ENCODE measurements around the gene DPP3. TPM values are rescaled to one million over a fixed set of nuclear protein-coding genes. Genes with fewer than 3 reads are reported as not detected.
"Not testable (repeated sequence)": the region's sequence is repeated elsewhere in the genome, so short reads cannot be mapped to it uniquely, and the experiment has no call there.

DPP3 gene
- total and polyA plus RNA-seq, 2 of the 4 experiments (the other 2 are of a cell fraction): 51.8 to 66.3 TPM

- WGBS, 2 experiments (ENCODE audit: extremely low coverage in 2 of 2, insufficient read length in 1 of 2): no CpG with 5 or more reads among the region's 3 CpGs
- no peak overlapping the region for H3K14ac ChIP-seq (replicated peaks; ENCODE audit: low read depth, low read length)
- no peak overlapping the region for H3K56ac ChIP-seq (ENCODE audit: extremely low read depth, insufficient read depth, low read length)
- no peak overlapping the region for H3K9ac ChIP-seq (ENCODE audit: low read depth, low read length)
- H3K9me3 ChIP-seq (ENCODE audit: control insufficient read depth, insufficient read depth, low read length): peaks cover 4% of the 10 kb centered on the region; the same call in 1 of the 2 replicates
- no peak overlapping the region for H2BK15ac ChIP-seq (ENCODE audit: low read depth, low read length)
- dilution Hi-C loops (cut with HindIII; ENCODE audit: low sequenced_read_pairs, unreplicated experiment) (no loop called here), in situ Hi-C loops (cut with MboI; ENCODE audit: low sequenced_read_pairs) (no loop called here), intact Hi-C loops (cut with micrococcal nuclease) (no loop called here)
- H3K27ac ChIP-seq (ENCODE audit: insufficient read depth, low read length): no peak overlapping the region
- H3K18ac ChIP-seq (ENCODE audit: low read depth, low read length): no peak overlapping the region
- H4K91ac ChIP-seq (ENCODE audit: insufficient read depth, low read depth, low read length): no peak overlapping the region
- no peak overlapping the region for H2AK5ac ChIP-seq (ENCODE audit: low read depth, low read length)
- peaks cover 2% of the 10 kb centered on the region; the same call in 1 of the 2 replicates for H3K27me3 ChIP-seq (ENCODE audit: control insufficient read depth, insufficient read depth, low read length)
- no peak overlapping the region for H2BK20ac ChIP-seq (ENCODE audit: low read depth, low read length)
- no peak for TF ChIP-seq NFE2L2 (IDR thresholded peaks at IDR 0.05; ENCODE audit: low read depth, low read length)
- no peak for TF ChIP-seq CEBPB (IDR thresholded peaks at IDR 0.05; ENCODE audit: low read depth, low read length)
- no peak for TF ChIP-seq RFX5 (IDR thresholded peaks at IDR 0.05; ENCODE audit: low read depth, low read length)
- TF ChIP-seq SMC3 (IDR thresholded peaks at IDR 0.05; ENCODE audit: low read depth, low read length): no peak
- no peak for TF ChIP-seq ELK1 (IDR thresholded peaks at IDR 0.05; ENCODE audit: borderline replicate concordance, low read depth, low read length)
- DNase-seq: no peak
- peaks cover 8% of the 10 kb centered on the region; the same call in 1 of the 2 replicates for H3K4me1 ChIP-seq (ENCODE audit: control insufficient read depth, insufficient read depth, low read length)
- no peak overlapping the region for H3K4me3 ChIP-seq (ENCODE audit: insufficient read depth, low read depth, low read length)
- H2AK9ac ChIP-seq (replicated peaks; ENCODE audit: low read depth, low read length, poor library complexity): no peak overlapping the region
- no TSS peak for BruUV-seq (replicated peaks)
- no peaks in the 10 kb centered on the region for H4K20me1 ChIP-seq (ENCODE audit: insufficient read depth, low read length)
- peaks cover 5% of the 10 kb centered on the region for H3K9me1 ChIP-seq (ENCODE audit: insufficient read depth, low read length)
- no peak overlapping the region for H2BK120ac ChIP-seq (ENCODE audit: low read depth, low read length)
- no peak overlapping the region for H4K5ac ChIP-seq (ENCODE audit: low read depth, low read length)
- H3K4ac ChIP-seq (ENCODE audit: low read depth, low read length): no peak overlapping the region
- H3K36me3 ChIP-seq (ENCODE audit: control insufficient read depth, insufficient read depth, low read length): no peaks in the 10 kb centered on the region
- H2AFZ ChIP-seq (replicated peaks; ENCODE audit: low read length, poor library complexity): no peak overlapping the region
- no peak overlapping the region for H3K4me2 ChIP-seq (ENCODE audit: low read depth, low read length)
- POLR2A ChIA-PET (ENCODE audit: unreplicated experiment): no interaction called here
- H3K79me1 ChIP-seq (ENCODE audit: low read depth in 1 of 2, low read length in 2 of 2): peaks cover 6 to 10% of the 10 kb centered on the region in 2 experiments
- no peak overlapping the region for H2BK5ac ChIP-seq (ENCODE audit: low read depth, low read length, poor library complexity, severe bottlenecking)
- ATAC-seq (ENCODE audit: low read depth): no peak
- no peak overlapping the region for H4K8ac ChIP-seq (ENCODE audit: low read depth in 2 of 2, low read length in 2 of 2)
- no peak overlapping the region for H3K23ac ChIP-seq (ENCODE audit: low read depth, low read length)
- CTCF ChIA-PET: no interaction called here
Measured at GRCh38 chr11:66462911-66463310, 17.3 kb upstream of the DPP3 start.

- H2BK5ac ChIP-seq (ENCODE audit: low read depth, low read length, poor library complexity, severe bottlenecking); H3K14ac ChIP-seq (replicated peaks; ENCODE audit: low read depth, low read length); H2BK20ac ChIP-seq (ENCODE audit: low read depth, low read length); H3K36me3 ChIP-seq (ENCODE audit: control insufficient read depth, insufficient read depth, low read length); H2AFZ ChIP-seq (replicated peaks; ENCODE audit: low read length, poor library complexity); dilution Hi-C loops (cut with HindIII; ENCODE audit: low sequenced_read_pairs, unreplicated experiment); H4K20me1 ChIP-seq (ENCODE audit: insufficient read depth, low read length); H3K4me1 ChIP-seq (ENCODE audit: control insufficient read depth, insufficient read depth, low read length); H3K4ac ChIP-seq (ENCODE audit: low read depth, low read length); H2BK15ac ChIP-seq (ENCODE audit: low read depth, low read length); H3K4me3 ChIP-seq (ENCODE audit: insufficient read depth, low read depth, low read length); DNase-seq; H2AK9ac ChIP-seq (replicated peaks; ENCODE audit: low read depth, low read length, poor library complexity); H2AK5ac ChIP-seq (ENCODE audit: low read depth, low read length); H4K91ac ChIP-seq (ENCODE audit: insufficient read depth, low read depth, low read length); ATAC-seq (ENCODE audit: low read depth); intact Hi-C loops (cut with micrococcal nuclease); H3K27me3 ChIP-seq (ENCODE audit: control insufficient read depth, insufficient read depth, low read length); H4K5ac ChIP-seq (ENCODE audit: low read depth, low read length); H3K23ac ChIP-seq (ENCODE audit: low read depth, low read length); POLR2A ChIA-PET (ENCODE audit: unreplicated experiment); H3K9me3 ChIP-seq (ENCODE audit: control insufficient read depth, insufficient read depth, low read length); H3K18ac ChIP-seq (ENCODE audit: low read depth, low read length); H3K56ac ChIP-seq (ENCODE audit: extremely low read depth, insufficient read depth, low read length); H3K27ac ChIP-seq (ENCODE audit: insufficient read depth, low read length); H3K9me1 ChIP-seq (ENCODE audit: insufficient read depth, low read length); H2BK120ac ChIP-seq (ENCODE audit: low read depth, low read length); H3K4me2 ChIP-seq (ENCODE audit: low read depth, low read length); H3K9ac ChIP-seq (ENCODE audit: low read depth, low read length); in situ Hi-C loops (cut with MboI; ENCODE audit: low sequenced_read_pairs); BruUV-seq (replicated peaks); CTCF ChIA-PET; H4K8ac ChIP-seq (ENCODE audit: low read depth in 2 of 2, low read length in 2 of 2): not testable (repeated sequence)
- H3K79me1 ChIP-seq (ENCODE audit: low read depth in 1 of 2, low read length in 2 of 2): peaks cover 16 to 20% of the 10 kb centered on the region in 2 experiments
- WGBS, 2 experiments (ENCODE audit: extremely low coverage in 2 of 2, insufficient read length in 1 of 2): no CpG with 5 or more reads among the region's 5 CpGs
Measured at GRCh38 chr11:66464116-66464515, 16.1 kb upstream of the DPP3 start.

All from IMR-90 (cell line).